Cerebellar nuclear complex (tissue), 1 donor: Measurements from ENCODE around the gene CYP2W1.
"Not testable (repeated sequence)": the region's sequence is repeated elsewhere in the genome, so short reads cannot be mapped to it uniquely, and the experiment has no call there.

Experiments
- DNase-seq, 2 experiments: peaks; one replicate each; lab custom pipeline; 2025; lab: John Stamatoyannopoulos, UW

Gene CYP2W1

GRCh38 chr7:1028775-1029636, 46.0 kb downstream of the CYP2W1 start:
- DNase-seq, result peak; percentile 47 to 51

GRCh38 chr7:1029637-1030443, 46.9 kb downstream of the CYP2W1 start:
- DNase-seq, result no peak

GRCh38 chr7:1030444-1031070, 47.6 kb downstream of the CYP2W1 start:
- DNase-seq, result no peak

- no peak for DNase-seq
These were observed 48.9 kb downstream of the CYP2W1 start for GRCh38 chr7:1031716-1032455.

- DNase-seq, result no peak
These were observed 49.7 kb downstream of the CYP2W1 start for GRCh38 chr7:1032536-1033181.

GRCh38 chr7:1033546-1034145, 50.7 kb downstream of the CYP2W1 start:
- no peak for DNase-seq

- DNase-seq, result not testable (repeated sequence)
These were observed 51.8 kb downstream of the CYP2W1 start for GRCh38 chr7:1034769-1035168.

- not testable (repeated sequence) for DNase-seq
These were observed 53.4 kb downstream of the CYP2W1 start for GRCh38 chr7:1036164-1036928.
